NCI-H2227 treated with DMSO at 0.1 percent for 48 hours (cell line): ENCODE data around the gene C22orf23.
"Not testable (repeated sequence)": the region's sequence is repeated elsewhere in the genome, so short reads cannot be mapped to it uniquely, and the experiment has no call there.

Experiments
- DNase-seq: peaks from one replicate; lab custom pipeline; 2025; lab: John Stamatoyannopoulos, UW

Gene C22orf23

DNA sequence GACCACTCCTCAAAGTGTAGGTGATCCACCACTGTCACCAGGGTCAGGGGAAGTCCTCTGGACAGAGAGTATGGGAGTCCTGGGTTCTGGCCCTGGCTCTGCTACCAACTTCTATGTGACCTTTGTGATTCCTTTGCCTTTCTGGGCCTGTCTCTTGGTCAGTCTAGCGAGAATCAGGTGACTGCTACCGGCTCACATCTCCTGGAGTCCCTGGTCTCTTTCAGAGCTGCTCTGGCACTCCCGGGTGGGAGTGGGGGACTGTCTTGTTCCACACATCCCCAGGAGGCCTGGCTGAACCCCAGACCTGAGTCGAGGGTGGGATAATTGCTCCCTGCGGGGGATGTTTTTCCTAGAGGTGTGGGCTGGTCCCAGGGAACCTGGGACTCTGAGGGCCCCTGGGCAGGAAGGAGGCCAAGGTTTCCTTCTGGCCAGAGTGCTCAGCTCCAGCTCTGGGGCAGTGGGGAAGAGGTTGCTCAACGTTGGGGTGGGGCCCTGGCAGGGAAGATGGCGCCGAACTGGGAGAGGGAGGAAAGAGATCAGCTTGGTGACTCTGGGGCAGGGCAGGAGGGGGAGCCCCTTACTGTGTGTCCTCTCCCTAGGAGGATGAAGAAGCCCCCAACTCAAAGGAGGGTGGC, 28.9 kb upstream of the C22orf23 start:
- no peak for DNase-seq

DNA sequence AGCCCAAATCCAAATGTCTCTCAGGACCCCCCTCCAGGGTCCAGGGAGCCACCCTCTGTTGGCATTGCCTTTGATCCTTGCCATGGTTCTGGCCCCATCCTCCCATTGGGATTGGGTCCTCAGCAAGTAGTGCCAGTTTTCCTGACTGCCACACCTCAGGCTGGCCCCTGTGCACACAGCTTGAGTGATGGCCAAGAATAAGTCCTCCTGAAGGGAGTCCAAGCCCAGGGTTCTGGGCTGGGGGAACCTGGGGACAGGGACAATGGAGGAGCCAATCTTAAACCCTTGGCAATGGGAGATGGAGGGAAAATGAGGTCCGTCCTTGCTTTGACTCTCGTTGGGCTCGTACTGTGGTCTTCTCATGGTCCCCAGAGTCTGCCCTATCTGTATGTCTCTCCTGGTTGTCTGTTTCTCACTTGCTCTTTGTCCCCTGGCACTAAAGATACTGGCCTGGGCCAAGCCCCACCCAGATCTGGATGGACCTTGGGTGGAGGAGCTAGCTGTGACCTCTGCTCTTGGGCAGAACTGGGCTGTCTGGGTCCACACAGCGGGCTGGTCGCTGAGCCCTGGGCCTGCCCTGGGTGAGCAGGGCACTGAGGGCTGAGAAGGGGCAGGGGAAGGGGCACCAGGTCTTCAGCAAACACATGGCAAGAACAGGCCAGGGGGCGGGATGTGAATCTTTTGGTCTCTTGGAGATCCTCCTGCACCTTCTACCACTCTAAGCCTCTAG, 28.0 kb upstream of the C22orf23 start:
- no peak for DNase-seq

DNA sequence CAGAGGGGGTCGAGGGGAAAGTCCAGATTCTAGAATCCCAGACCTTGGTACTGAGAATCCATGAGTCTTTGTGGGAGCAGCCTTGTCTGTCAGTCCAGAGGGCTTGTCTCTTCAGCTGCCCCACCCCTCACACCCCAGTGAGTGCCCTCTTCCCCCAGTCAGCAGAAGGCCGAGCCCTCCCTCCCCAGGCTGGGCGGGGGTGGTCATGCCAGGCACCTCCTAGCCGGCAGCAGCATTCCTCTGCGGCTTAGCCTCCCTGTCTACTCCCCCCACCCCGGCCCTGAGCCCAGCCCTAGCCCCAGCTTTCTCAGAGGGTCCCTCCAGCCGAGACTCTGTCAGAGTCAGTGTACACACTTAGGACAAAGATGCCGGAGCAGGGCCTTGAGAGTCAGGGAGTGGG, 26.4 kb upstream of the C22orf23 start:
- DNase-seq: no peak

DNA sequence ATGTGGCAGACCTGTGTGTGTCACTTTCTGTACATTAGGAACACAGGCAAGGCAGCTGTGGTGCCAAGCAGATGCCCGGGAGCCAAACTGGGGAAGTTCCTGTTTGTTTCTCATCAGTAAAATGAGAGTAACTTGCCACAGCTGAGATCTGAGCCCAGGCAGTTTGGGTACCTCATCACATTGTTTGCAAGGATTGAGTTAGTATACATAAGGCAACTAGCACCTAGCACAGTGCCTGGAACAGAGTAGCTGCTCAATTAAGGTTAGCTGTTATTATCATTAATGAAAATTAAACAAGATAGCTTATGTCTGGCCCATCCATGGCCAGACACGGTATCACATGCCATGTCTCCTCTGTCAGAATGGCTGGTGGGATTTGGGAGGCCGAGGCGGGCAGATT, 23.1 kb upstream of the C22orf23 start:
- no peak for DNase-seq

DNA sequence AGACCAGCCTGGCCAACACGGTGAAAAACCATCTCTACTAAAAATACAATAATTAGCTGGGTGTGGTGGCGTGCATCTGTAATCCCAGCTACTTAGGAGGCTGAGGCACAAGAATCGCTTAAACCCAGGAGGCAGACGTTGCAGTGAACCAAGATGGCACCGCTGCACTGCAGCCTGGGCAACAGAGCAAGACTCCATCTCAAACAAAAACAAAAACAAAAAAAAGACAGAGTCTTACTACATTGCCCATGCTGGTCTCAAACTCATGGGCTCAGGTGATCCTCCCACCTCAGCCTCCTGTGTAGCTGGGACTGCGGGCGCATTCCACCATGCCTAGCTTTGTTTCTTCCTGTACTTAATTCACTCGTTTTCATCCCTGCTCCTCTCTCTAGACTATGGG, 22.6 kb upstream of the C22orf23 start:
- DNase-seq: not testable (repeated sequence)

DNA sequence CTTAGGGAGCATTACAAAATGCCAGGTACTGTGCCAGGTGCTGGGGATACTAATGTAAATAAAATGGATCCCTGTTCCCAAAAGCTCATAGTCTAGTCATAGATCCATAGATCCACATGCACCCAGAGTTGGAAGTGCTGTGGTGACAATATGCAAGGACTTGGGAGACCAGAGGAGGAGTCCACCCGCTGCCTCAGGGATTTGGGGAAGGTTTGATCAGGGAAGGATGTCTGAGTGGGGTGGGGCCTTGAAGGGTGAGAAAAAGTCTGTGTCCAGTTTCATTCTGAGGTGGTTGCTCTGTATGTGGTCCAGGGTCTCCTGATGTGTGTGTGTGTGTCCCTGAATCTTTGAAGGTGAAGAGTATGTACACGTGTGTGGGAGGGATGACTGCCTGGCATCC, 21.8 kb upstream of the C22orf23 start:
- DNase-seq: no peak

DNA sequence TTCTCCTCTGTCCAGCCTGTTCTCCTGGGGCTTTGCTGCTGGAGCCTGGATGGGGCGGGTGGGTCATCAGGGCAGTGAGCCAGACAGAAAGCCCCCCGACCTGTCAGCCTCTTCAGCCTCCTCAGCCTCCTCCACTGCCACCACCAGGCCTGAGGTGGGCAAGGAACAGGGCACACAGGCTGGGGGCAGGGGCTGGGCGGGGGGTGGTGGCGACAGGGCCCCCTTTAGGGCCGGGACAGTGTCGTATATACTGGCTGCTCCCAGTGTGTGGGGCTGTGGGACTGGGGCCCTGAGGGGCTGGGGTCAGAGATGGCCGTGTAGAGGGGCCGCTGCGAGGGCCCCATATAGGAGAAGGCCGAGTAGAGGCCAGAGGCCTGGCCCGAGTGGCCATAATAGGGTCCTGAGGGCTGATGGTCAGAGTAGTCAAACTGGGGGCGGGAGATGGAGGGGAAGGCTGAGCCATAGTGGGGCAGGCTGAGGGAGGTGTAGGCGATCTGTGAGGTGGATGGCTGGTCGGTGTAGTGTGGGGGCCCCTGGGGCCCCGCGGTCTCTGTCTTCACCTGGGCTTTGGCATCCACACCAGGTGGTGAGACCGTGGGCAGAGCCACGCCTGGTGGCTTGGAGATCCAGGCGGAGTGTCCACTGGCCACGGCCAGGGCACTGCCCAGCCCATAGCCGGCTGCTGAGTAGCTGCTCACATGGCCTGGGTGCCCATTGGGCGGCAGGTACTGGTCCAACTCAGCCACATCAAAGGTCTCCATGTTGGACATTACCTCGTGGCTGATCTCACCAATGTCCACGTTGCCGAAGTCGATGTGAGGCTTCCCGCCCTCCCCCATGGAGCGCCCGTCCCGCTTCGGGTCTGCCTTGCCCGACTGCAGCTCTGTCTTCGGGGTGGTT, 20.1 kb upstream of the C22orf23 start:
- no peak for DNase-seq

DNA sequence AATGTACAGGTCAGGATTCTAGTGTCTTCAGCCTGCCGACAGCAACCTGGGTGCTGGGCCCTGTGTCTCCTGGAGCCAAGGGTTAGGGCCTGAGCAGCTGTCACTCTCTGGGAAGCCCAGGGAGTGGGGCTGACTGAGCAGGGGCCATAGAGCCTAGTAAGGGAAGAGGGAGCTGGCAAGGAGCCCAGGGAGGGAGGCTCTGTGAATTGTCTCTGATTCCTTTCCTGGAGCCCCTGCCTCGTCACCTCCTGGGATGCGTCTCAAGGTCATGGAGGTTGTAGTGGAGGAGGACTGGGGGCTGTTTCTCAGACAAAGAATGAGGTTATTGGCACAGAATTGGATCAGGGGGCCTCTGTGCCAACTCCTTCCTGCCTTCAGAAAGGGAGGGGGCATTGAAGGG, 19.1 kb upstream of the C22orf23 start:
- peak; percentile 22 for DNase-seq

DNA sequence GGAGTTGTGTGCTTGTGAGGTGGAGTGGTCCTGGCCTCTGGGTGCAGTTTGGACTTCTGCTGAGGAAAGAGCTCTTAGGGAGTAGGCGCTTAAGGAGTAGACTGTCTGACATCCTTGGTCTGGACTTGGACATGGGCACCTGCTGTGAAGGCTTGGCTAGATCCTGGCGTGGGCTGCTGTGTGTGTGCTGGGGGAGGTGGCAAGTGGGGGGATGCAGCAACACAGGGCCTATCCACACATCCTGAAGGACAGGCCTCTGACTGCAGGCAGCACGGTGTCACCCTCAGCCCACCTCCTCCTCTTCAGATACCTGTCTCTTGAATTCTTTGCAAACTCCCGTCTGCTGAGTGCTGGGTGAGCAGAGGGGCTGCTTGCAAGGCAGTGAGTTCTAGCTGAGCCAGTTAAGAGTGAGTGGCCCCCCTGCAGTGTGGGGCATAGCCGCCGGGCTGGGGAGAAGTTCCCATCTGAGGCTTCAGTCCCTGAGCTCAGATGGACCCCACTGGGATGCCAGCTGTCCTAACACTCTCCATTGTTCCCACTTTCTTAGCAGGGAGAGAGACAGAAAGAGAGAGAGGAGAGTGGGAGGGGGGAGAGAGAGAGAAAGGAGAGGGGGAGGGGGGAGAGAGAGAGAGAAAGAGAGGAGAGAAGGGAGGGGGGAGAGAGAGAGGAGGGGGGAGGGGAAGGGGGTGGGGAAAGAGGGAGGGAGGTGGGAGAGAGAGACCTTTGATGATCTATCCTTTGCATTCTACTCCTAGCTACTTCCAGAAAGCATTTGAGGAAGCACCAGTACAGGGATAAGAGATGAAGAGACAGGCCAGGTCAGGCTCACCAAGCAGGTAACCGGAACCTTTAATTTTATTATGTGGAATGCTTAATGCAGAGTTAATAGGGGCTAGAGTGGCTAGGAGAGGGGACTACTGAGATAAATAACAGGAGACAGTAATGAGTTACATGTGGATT, 18.4 kb upstream of the C22orf23 start:
- no peak for DNase-seq

DNA sequence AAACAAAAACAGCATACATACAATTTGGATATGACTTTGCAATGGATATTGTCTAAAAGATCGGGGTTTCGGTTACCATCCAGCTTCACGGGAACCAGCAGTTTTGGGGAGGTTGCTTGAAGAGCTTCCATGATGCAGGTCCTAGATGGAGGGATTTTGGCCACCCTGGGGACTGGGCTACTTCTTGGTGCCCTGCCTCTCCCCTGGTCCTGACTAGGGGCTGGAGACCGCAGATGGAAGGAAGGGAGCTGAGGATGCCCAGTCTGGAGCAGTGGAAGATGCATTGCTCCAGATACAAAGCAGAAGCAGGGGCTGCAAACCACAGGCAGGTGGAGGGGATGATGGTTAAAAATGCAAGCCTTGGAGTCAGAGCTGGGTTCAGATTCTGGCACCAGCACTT, 17.5 kb upstream of the C22orf23 start:
- no peak for DNase-seq

DNA sequence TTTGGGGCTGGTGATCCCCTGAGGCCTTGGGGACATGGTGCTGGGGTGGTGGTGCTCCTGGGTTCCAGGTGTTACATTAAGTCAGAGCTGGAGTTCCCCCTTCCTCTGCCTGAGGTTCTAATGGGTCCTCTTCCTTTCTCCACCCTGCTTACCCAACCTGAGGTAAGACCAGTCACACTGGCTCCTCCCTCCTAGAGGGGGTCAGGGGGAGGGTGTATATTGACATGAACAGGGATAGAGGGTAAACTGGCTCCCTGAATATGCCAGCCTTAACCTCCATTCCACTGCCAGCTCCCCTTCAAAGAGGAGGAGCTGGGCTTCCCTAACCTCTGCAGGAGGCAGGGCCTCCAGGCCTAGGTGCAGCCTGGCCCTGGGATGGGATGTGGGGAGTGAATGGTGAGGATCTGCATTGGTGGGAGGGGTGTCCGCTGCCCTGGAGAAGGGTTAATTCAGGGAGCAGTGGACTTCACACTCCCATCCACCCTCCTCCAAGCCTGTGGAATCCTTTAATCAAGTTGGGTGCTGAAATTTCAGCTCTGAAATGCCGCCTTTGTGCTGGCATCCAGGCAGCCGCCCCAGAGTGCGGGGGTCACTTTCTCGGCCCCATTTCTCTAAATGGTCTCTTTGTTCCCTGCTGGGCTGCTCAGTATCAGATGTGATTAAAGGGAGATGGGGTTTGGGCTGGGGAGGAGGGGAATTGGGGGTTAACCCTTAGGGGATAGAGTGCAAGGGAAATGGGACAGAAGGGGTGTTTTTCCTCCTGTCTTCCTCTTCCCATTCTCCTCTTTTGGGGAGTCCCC, 15.3 kb upstream of the C22orf23 start:
- no peak for DNase-seq

DNA sequence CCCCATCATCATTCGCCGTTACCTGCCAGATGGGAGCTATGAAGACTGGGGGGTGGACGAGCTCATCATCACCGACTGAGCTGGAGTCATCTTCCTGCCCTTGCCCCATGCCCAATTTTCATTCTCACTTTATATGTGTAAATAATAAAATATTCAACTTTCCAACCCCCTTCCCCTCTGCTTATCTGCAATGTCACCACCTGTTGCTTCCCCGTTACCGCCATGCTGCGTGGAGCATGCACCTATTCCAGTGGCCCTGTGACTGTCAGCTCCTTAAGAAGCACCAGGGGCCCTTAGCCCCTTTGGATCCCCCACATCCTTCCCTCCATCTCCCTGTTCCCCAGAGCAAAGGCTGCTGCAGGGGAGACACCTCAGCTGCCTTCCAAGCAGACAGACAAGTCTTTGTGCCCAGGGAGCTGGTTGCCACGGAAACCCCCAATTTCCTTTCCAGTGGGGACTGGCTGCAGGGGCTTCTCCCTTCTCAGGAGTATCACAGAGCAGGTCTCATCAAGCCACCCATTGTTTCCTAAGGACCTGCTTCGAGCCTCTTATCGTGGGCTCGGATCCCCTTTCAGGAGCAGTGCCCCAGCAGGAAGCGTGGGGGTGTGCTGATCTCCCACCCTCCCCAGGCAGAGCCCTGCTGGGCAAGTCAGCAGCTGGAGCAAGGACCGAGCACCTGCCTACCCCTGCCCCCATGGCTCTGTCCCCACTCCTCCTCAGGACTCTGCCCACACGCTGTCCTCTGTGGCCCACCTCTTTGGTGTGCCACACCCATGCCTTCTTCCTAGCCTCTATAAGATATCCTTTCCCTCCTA, 14.4 kb upstream of the C22orf23 start:
- no peak for DNase-seq

DNA sequence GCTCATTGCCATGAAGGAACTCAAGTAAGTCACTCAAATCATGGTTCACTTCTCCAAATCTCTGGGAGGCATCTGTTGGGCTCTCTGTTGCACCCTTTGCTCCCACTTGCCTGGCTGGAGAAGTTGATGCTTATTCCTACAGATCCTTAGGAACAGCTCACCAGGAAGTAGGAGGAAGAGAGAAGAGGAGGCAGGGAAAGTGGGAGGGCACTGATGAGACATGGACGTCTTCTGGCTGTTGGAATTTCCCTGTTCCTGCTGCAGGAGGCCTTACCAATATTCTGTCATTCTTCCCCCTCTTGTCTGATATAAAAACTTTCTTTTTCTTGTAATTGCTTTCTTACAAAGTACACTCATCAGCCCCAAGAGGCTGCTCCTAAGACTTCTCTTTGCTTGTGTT, 13.7 kb upstream of the C22orf23 start:
- no peak for DNase-seq

DNA sequence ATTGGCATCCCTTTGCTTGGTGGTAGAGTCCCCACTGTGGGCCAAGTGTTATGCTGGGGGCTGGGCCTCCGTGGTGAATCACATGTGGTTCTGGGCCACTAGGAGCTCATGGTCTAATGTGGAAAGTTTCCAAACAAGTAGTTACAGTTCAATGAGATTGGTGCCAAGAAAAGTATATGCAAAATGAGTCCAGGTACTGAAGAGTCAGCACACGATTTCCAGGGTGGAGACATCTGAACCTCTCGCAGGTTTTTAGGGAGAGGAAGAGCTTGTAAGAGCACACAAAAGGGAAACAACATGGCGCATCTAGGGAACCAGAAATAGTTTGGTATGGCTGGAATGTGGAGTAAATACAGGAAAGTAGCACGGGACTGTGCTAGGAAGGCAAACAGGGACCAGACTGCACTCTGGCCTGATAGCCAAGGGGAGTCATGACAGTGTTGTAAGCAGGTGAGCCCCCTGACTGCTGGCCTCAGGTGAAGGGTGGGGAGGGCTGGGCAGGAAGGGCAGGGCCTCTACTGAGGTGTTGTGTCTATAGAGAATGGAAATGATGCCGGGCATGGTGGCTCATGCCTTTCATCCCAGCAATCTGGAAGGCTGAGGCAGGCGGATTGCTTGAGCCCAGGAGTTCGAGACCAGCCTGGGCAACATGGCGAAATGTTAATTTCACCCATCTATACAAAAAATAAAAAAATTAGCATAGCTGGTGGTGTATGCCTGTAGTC, 12.7 kb upstream of the C22orf23 start:
- no peak for DNase-seq

DNA sequence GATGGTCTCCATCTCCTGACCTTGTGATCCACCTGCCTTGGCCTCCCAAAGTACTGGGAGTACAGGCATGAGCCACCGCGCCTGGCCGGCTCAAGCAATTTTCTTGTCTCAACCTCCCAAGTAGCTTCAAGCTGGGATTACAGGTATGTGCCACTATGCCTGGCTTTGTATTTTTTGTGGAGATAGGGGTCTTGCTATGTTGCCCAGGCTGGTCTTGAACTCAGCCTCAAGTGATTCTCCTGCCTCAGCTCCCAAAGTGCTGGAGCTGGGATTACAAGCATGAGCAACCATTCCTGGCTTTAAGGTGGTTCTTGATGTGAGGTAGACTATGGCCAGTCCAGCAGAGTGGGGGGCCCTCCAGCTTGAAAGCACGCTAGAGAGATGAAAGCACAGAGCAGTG, 7.7 kb upstream of the C22orf23 start:
- no peak for DNase-seq

DNA sequence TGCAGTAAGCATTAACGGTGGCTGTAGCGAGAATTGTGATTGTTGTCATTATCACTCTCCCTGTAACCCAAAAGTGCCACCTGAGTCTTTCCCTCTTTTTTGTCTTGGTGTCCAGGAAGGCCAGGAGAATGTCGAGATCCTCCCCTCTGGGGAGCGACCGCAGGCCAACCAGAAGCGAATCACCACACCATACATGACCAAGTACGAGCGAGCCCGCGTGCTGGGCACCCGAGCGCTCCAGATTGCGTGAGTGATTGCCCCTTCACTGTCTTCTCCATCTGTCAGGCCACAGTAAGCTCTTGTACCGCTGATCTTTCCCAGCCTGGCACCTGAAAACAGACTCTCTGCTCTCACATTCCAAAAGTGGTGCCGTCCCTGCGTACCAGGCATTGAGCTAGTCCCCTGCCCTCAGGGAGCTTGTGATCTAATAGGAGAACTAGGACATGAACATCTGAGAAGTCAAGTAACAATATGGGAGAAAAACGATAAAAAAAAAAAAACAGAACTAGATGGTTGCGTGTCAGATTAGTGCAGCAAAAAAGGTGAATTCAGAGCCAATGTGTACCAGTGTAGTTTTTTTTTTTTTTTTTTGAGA, 5.9 kb upstream of the C22orf23 start:
- no peak for DNase-seq

DNA sequence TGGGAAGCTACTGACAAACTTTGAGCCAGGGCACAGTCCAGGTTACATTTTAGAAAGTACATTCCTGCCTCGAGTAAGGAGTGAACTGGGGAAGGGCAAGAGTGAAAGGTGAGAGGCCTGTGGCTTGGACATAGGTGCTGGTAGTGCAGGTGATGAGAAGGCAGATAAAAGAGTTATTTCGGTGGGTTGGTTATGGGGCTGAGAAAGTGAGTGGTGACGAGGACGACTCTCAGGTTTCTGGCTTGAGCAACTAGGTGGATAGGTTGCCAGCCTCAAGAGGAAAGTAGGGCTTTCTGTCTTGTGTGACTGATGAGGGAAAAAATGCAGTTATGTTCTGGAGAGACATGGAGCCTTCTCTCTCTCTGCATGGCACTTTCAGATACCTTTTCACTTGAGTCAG, 3.8 kb upstream of the C22orf23 start:
- DNase-seq: no peak

DNA sequence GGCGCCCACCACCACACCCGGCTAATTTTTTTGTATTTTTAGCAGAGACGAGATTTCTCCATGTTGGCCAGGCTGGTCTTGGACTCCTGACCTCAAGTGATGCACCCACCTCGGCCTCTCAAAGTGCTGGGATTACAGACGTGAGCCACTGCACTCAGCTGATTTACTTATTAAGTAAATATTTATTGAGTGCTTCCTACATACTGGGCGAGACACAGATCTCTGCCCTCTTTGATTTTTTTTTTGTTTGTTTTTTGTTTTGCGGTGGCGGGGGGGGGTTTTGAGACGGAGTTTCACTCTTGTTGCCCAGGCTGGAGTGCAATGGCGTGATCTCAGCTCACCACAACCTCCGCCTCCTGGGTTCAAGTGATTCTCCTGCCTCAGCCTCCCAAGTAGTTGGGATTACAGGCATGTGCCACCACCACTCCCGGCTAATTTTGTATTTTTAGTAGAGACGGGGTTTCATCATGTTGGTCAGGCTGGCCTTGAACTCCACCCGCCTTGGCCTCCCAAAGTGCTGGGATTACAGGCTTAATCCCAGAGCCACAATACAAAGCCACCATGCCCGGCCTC, 2.5 kb upstream of the C22orf23 start:
- not testable (repeated sequence) for DNase-seq

DNA sequence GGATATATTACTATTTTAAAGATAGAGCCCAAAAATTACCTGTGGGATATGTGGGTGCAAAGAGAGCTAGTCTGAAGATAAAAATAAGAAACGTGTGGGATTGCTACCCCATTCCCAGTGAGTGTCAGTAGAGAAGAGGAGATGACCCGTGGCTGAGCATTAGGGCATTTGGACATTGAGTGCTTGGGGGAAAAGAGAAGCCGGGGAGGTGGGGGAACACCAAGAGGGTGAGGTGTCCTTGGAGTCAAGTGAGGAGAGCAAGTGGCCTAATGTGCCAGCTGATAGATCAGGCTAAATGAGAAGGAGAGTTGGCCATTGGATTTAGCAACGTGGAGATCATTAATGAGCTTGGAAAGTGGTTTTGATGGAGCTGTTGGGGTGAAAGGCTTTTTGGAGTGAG, 1.3 kb upstream of the C22orf23 start:
- DNase-seq: no peak
